GM12864 (cell line): ENCODE measurements around the gene LIMK2.

Experiments
- DNase-seq: peaks from one replicate; pipeline ENCODE4 v3.0.0-alpha.2; 2011; ENCODE audit warnings: low read depth
- H3K4me3 ChIP-seq: 2 replicates; pipeline ENCODE4 v1.5.1; 2011; ENCODE audit warnings: mild to moderate bottlenecking, low read depth, low read length, control low read depth
- CTCF ChIP-seq: IDR thresholded peaks from 2 replicates; pipeline ENCODE4 v1.5.1; 2011; ENCODE audit warnings: low read depth, mild to moderate bottlenecking, moderate library complexity, low read length, control low read depth, inconsistent platforms; ENCODE audit errors: missing control alignments

LIMK2 gene

GRCh38 chr22:31262312-31263133 is 50.4 kb downstream of the LIMK2 start:
- H3K4me3 ChIP-seq, result no peak overlapping the region
- TF ChIP-seq CTCF, result no peak
- no peak for DNase-seq

DNA sequence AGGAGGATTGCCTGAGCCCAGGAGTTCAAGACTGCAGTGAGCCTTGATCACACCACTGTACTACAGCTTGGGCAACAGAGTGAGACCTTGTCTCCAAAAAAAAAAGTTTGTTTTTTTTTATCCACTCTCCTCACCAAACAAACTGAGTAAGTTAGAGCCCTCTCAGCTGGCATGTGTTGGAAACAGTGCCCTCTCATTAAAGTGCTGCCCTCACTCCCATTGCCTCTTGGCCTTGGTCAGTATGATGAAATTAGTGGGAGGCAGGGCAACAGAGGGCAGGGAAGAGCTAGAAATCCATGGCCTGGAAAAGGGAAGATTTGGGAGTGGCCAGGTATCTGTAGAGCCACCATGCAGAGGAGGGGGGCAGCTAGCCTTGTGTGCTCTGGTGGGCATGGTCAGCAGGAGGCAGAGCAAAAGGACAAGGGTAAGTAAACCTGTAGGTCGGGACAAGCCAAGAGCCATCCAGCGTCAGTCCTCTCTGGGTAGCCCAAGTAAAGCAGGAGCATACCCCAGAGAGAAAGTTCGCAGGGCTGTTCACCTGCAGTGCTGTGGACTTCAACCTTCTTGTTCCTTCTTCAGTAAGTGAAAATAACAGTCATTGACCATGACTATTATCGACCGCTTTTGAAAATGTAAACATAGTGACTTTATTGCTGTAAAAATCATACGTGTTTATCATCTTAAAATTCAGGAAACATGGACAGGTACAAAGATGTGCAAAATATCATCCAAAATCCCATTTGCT is 52.0 kb downstream of the LIMK2 start:
- no peak overlapping the region for H3K4me3 ChIP-seq
- TF ChIP-seq CTCF, result no peak
- no peak for DNase-seq

DNA sequence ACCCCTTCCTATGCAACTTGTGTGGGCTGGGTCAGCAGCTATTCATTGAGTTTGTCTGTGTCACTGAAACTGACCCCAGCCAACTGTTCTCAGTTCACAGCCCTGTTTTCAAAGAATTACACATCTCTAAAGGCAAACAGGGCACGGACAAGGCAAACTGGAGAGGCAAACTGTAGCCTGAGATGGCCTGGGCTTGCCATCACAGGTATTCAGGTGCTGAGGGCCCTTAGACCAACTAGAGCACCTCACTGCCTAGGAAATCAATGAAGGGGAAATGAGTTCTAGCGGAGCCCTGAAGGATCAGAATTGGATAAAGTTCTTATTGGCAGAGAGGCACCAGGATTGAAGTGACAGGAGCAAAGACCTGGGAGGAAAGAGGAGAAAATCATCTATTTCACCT is 56.2 kb downstream of the LIMK2 start:
- no peak for DNase-seq
- no peak for TF ChIP-seq CTCF
- no peak overlapping the region for H3K4me3 ChIP-seq

DNA sequence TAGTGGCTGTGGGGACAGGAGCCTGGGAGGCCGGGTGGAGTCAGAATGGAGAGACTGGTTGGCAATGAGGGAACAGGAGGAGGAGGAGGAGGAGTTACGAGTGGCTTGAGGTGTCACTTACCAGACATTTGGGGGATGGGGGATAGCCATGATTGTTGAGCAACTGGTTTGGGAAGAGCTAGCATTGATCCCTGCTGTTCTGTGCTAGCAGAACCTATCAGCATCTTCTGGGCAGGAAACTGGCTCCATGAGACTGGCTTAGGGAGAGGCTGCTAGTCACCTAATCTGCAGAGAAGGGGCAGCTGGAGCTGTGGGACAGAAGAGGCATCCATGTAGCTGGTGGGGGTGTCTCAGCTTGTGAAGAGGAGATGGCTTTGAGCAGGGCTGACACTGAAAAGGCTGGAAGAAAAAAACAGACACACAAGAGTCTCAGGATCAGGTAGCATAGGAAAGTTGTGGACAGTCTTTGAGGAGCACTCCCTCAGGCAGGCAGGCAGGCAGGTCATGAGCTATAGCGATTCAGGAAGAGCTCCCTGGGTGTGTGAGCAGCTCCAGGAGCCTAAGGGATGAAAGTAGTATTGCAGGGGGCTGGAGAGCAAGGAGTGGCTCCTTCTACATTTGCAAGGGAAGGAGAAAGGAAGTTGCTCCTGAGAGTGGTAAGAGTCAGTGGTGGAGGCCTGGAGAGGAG is 57.9 kb downstream of the LIMK2 start:
- no peak overlapping the region for H3K4me3 ChIP-seq
- no peak for TF ChIP-seq CTCF
- no peak for DNase-seq

- H3K4me3 ChIP-seq, result no peak overlapping the region
- TF ChIP-seq CTCF, result no peak
- DNase-seq, result no peak
Measured at GRCh38 chr22:31271026-31271425, 58.9 kb downstream of the LIMK2 start.

GRCh38 chr22:31271485-31271884 is 59.4 kb downstream of the LIMK2 start:
- no peak overlapping the region for H3K4me3 ChIP-seq
- no peak for TF ChIP-seq CTCF
- DNase-seq, result no peak
